ENCODE data around the gene CLDN18.

The CLDN18 gene

GRCh38 chr3:138082992-138083386 is 73.0 kb downstream of the CLDN18 start:
- TF ChIP-seq CTCF (IDR thresholded peaks at IDR 0.05; ENCODE audit: low read depth, low read length, missing control alignments) = no peak
- no peak overlapping the region for H3K4me3 ChIP-seq (replicated peaks; ENCODE audit: low read depth, low read length)
- no peak for DNase-seq (ENCODE audit: extremely low read depth, low read depth)

Data from HFF-Myc (cell line).